Ishikawa (cell line): ENCODE results near the gene CBX5.

Source experiments
- CEBPB ChIP-seq: IDR thresholded peaks from 2 replicates; pipeline ENCODE4 v1.6.1; 2012
- CREB1 ChIP-seq: IDR thresholded peaks from 2 replicates; pipeline ENCODE4 v1.6.1; 2012; ENCODE audit warnings: low read depth
- EGR1 ChIP-seq: IDR thresholded peaks from 2 replicates; pipeline ENCODE4 v1.6.1; 2012
- EP300 ChIP-seq: IDR thresholded peaks from 2 replicates; pipeline ENCODE4 v1.6.1; 2012; ENCODE audit warnings: borderline replicate concordance
- FOXM1 ChIP-seq: IDR thresholded peaks from 2 replicates; pipeline ENCODE4 v1.6.1; 2012; ENCODE audit warnings: low read depth, borderline replicate concordance
- NFIC ChIP-seq: IDR thresholded peaks from 2 replicates; pipeline ENCODE4 v1.6.1; 2012
- RAD21 ChIP-seq: IDR thresholded peaks from 2 replicates; pipeline ENCODE4 v1.6.1; 2012; ENCODE audit warnings: low read depth
- TAF1 ChIP-seq: IDR thresholded peaks from 2 replicates; pipeline ENCODE4 v1.6.1; 2012; ENCODE audit warnings: low read depth, mild to moderate bottlenecking
- TCF12 ChIP-seq: IDR thresholded peaks from 2 replicates; pipeline ENCODE4 v1.6.1; 2012; ENCODE audit warnings: low read depth
- TEAD4 ChIP-seq: IDR thresholded peaks from 2 replicates; pipeline ENCODE4 v1.6.1; 2012
- YY1 ChIP-seq: IDR thresholded peaks from 2 replicates; pipeline ENCODE4 v1.6.1; 2012; ENCODE audit warnings: low read depth
- ZBTB7A ChIP-seq: IDR thresholded peaks from 2 replicates; pipeline ENCODE4 v1.6.1; 2012; ENCODE audit warnings: low read depth
- TF ChIP-seq, protein P1 (sequence below): IDR thresholded peaks from 2 replicates; pipeline ENCODE4 v1.6.1; 2012
- TF ChIP-seq, protein P2 (sequence below): IDR thresholded peaks from 2 replicates; pipeline ENCODE4 v1.6.1; 2012; ENCODE audit warnings: low read depth, mild to moderate bottlenecking

DNA sequence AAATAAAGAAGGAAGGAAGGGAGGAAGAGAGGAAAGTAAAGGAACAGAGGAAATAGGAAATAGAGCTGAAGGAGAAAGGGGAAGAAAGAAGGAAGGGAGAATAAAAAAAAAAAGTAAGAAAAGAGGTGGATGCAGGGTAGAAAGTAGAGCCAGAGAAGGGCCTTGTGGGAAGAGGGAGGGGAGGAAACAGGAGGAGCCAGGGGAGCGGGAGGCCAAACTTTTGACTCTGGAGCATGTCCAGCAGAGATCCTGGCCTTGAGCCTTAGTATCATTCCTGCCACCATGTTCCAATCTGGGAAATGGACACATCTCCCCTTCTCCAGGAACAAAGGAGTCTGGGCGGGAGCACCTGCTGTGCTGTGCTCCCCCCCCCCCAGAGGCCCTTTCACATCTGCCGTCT is 80.0 kb downstream of the CBX5 start:
- TF ChIP-seq, protein P1, sequence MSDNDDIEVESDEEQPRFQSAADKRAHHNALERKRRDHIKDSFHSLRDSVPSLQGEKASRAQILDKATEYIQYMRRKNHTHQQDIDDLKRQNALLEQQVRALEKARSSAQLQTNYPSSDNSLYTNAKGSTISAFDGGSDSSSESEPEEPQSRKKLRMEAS, result no peak
- no peak for TF ChIP-seq YY1
- TF ChIP-seq, protein P2, sequence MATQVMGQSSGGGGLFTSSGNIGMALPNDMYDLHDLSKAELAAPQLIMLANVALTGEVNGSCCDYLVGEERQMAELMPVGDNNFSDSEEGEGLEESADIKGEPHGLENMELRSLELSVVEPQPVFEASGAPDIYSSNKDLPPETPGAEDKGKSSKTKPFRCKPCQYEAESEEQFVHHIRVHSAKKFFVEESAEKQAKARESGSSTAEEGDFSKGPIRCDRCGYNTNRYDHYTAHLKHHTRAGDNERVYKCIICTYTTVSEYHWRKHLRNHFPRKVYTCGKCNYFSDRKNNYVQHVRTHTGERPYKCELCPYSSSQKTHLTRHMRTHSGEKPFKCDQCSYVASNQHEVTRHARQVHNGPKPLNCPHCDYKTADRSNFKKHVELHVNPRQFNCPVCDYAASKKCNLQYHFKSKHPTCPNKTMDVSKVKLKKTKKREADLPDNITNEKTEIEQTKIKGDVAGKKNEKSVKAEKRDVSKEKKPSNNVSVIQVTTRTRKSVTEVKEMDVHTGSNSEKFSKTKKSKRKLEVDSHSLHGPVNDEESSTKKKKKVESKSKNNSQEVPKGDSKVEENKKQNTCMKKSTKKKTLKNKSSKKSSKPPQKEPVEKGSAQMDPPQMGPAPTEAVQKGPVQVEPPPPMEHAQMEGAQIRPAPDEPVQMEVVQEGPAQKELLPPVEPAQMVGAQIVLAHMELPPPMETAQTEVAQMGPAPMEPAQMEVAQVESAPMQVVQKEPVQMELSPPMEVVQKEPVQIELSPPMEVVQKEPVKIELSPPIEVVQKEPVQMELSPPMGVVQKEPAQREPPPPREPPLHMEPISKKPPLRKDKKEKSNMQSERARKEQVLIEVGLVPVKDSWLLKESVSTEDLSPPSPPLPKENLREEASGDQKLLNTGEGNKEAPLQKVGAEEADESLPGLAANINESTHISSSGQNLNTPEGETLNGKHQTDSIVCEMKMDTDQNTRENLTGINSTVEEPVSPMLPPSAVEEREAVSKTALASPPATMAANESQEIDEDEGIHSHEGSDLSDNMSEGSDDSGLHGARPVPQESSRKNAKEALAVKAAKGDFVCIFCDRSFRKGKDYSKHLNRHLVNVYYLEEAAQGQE, result no peak
- no peak for TF ChIP-seq RAD21
- TF ChIP-seq NFIC, result no peak
- no peak for TF ChIP-seq CEBPB
- TF ChIP-seq CREB1, result no peak
- TF ChIP-seq TAF1, result no peak
- TF ChIP-seq TEAD4, result no peak
- no peak for TF ChIP-seq ZBTB7A
- TF ChIP-seq EP300, result no peak
- no peak for TF ChIP-seq EGR1
- TF ChIP-seq FOXM1, result no peak
- no peak for TF ChIP-seq TCF12
